ENCODE data around the gene MDH2.
"Not testable (repeated sequence)": the region's sequence is repeated elsewhere in the genome, so short reads cannot be mapped to it uniquely, and the experiment has no call there.

The MDH2 gene

DNA sequence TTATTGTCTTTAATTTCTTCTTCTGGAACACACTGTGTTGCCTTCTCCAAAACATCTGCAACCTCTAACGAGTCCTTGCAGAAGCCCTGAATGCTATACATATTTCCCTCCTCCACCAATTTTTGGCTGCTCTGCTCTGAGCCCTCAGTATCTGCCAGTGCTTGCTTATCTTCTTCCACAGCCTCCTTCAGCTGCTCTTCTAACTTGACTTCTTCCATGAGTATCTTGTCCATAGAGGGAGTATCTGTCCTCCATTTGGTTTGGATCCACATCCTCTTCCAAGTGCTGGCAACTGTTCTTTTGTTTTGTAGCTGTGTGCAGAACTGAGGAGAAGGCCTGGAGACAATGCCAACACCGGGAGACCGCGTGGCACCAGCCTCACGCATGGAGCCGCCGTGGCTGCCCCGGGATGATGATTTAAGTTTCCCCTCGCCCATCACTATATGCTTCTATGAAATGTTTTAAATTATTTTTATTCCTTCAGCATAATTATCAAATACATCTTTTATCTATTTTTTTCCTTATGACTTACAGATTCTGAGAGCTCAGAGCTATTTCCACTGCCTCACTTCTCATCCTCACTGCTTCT, 65.2 kb downstream of the MDH2 start:
- H3K4me1 ChIP-seq (ENCODE audit: control insufficient read depth, insufficient read depth, low read length, poor library complexity, severe bottlenecking); H3K27ac ChIP-seq (ENCODE audit: low read depth, low read length, severe bottlenecking); H3K9me3 ChIP-seq (ENCODE audit: control insufficient read depth, low read length); H3K4me3 ChIP-seq (ENCODE audit: extremely low read depth, insufficient read depth, low read length, poor library complexity, severe bottlenecking); H3K36me3 ChIP-seq (ENCODE audit: control insufficient read depth, insufficient read depth, low read length): not testable (repeated sequence)
- WGBS, 2 experiments (ENCODE audit: insufficient coverage in 2 of 2): 92 to 96% methylated on average over 2 to 6 of the region's 9 CpGs

DNA sequence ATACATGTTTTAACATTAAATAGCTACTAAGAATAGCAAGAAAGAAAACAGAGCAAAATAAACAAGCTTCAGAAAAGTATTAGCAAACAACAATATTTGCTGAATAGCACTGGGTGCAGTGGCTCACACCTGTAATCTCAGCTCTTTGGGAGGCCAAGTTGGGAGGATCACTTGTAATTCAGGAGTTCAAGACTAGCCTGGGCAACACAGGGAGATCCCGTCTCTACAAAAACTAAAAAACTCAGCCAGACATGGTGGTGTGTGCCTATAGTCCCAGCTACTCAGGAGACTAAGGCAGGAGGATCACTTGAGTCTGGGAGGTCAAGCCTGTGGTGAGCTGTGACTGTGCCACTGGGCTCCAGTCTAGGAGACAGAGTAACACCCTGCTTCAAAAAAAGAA, 66.8 kb downstream of the MDH2 start:
- H3K9me3 ChIP-seq (ENCODE audit: control insufficient read depth, low read length); H3K4me3 ChIP-seq (ENCODE audit: extremely low read depth, insufficient read depth, low read length, poor library complexity, severe bottlenecking): not testable (repeated sequence)
- no CpG with 5 or more reads among the region's 1 CpG for WGBS, 2 experiments (ENCODE audit: insufficient coverage in 2 of 2)

More for the DNA sequence above, 66.8 kb downstream of the MDH2 start:
- not testable (repeated sequence) for H3K4me1 ChIP-seq (ENCODE audit: control insufficient read depth, insufficient read depth, low read length, poor library complexity, severe bottlenecking); H3K36me3 ChIP-seq (ENCODE audit: control insufficient read depth, insufficient read depth, low read length); H3K27ac ChIP-seq (ENCODE audit: low read depth, low read length, severe bottlenecking)
